HepG2 (cell line): ENCODE measurements around the gene ADAMTSL4. TPM values are rescaled to one million over a fixed set of nuclear protein-coding genes. Genes with fewer than 3 reads are reported as not detected.

Experiments
- BRF2 ChIP-seq: sonication (generic); formaldehyde crosslinking; IDR thresholded peaks from 2 replicates; pipeline ENCODE4 v1.8.1; 2022; ENCODE audit warnings: mild to moderate bottlenecking, missing genetic modification reagents
- DBP ChIP-seq: sonication (generic); formaldehyde crosslinking; IDR thresholded peaks from 2 replicates; pipeline ENCODE4 v1.4.0; 2020; ENCODE audit warnings: missing genetic modification reagents; ENCODE audit errors: not compliant biosample characterization
- FOXP4 ChIP-seq: sonication (generic); formaldehyde crosslinking; IDR thresholded peaks from 2 replicates; pipeline ENCODE4 v1.4.0; 2020; ENCODE audit warnings: missing genetic modification reagents
- KIAA2018 ChIP-seq: sonication (generic); formaldehyde crosslinking; IDR thresholded peaks from 2 replicates; pipeline ENCODE4 v1.5.0; 2020; ENCODE audit warnings: mild to moderate bottlenecking, missing genetic modification reagents, borderline replicate concordance
- SMC3 ChIP-seq: IDR thresholded peaks from 2 replicates; pipeline ENCODE4 v1.6.1; 2011; ENCODE audit warnings: low read length, improper control_type of control experiment
- ZNF574 ChIP-seq: sonication (generic); formaldehyde crosslinking; IDR thresholded peaks from 2 replicates; pipeline ENCODE4 v1.4.0; 2020; ENCODE audit warnings: missing genetic modification reagents
- ZNF609 ChIP-seq: sonication (generic); formaldehyde crosslinking; IDR thresholded peaks from 2 replicates; pipeline ENCODE4 v1.4.0; 2020; ENCODE audit warnings: mild to moderate bottlenecking, missing genetic modification reagents, borderline replicate concordance
- polyA plus RNA-seq, 8 experiments: library from polyadenylated mRNA; depleted of rRNA in 3 of 8; stranded (reverse) in 7 of 8; unstranded in 1 of 8; fragments of >200 nt; fragmentation: Illumina TruSeq in 4 of 8; extraction: Trizol in 4 of 8; gene quantifications; 2 replicates each; pipeline versions ENCODE4 v1.2.1 to v1.2.3, GENCODE V29; 2011 to 2016; ENCODE audit warnings: low read depth in 4 of 8, missing spikeins in 1 of 8, mixed read lengths in 1 of 8; ENCODE audit not compliant: insufficient read depth in 1 of 8
- total RNA-seq, 5 experiments: library from RNA; depleted of rRNA; stranded (reverse); fragments of >200 nt; fragmentation: Illumina TruSeq; extraction: Trizol; gene quantifications; 2 replicates each; pipeline ENCODE4 v1.2.3, GENCODE V29; 2016; ENCODE audit warnings: low read depth in 1 of 5

The ADAMTSL4 gene
- total and polyA plus RNA-seq, 2 of the 13 experiments (the other 11 are each of a cell fraction or from before 2014, with no cell fraction given), result 3.9 to 16.4 TPM

- TF ChIP-seq ZNF609 (no peak), FOXP4 (CRISPR knock-in tag) (no peak), ZNF574 (CRISPR knock-in tag) (no peak), BRF2 (CRISPR knock-in tag) (no peak), KIAA2018 (CRISPR knock-in tag) (no peak), DBP (CRISPR knock-in tag) (no peak), SMC3 (no peak)
These were observed 34.3 kb upstream of the ADAMTSL4 start (continued) for GRCh38 chr1:150514913-150515327.
